HepG2 (cell line): ENCODE results near the gene SPTB.

Experiments
- GABPA ChIP-seq, 2 experiments: IDR thresholded peaks; 2 replicates each; pipeline ENCODE4 v1.6.1; 2011 to 2016; ENCODE audit warnings: low read depth in 2 of 2, low read length in 1 of 2, missing biosample characterization in 1 of 2, missing genetic modification characterization in 1 of 2
- TF ChIP-seq, protein P1 (sequence below): sonication (generic); formaldehyde crosslinking; IDR thresholded peaks from 2 replicates; pipeline ENCODE4 v1.4.0; 2020; ENCODE audit warnings: mild to moderate bottlenecking, missing genetic modification reagents, borderline replicate concordance

DNA sequence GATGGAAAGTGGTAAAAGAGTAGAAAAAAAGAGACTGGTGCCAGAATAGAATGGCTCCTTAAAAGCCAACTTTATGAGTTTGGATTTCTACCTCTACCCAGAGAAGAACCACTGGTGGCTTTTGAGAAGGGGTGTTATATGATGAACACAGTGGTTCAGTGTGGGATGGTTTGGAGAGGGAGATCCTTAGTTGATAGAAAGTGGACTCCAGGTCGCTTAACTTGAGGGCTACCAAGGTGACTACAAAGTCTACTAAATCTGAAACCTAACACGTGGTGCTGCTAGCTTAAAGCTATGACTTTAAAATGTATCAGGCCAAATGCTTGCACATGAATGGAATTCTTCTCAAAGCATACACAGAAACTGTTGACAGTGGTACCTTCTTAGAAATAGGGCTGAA is 8.4 kb downstream of the SPTB start:
- TF ChIP-seq, protein P1, sequence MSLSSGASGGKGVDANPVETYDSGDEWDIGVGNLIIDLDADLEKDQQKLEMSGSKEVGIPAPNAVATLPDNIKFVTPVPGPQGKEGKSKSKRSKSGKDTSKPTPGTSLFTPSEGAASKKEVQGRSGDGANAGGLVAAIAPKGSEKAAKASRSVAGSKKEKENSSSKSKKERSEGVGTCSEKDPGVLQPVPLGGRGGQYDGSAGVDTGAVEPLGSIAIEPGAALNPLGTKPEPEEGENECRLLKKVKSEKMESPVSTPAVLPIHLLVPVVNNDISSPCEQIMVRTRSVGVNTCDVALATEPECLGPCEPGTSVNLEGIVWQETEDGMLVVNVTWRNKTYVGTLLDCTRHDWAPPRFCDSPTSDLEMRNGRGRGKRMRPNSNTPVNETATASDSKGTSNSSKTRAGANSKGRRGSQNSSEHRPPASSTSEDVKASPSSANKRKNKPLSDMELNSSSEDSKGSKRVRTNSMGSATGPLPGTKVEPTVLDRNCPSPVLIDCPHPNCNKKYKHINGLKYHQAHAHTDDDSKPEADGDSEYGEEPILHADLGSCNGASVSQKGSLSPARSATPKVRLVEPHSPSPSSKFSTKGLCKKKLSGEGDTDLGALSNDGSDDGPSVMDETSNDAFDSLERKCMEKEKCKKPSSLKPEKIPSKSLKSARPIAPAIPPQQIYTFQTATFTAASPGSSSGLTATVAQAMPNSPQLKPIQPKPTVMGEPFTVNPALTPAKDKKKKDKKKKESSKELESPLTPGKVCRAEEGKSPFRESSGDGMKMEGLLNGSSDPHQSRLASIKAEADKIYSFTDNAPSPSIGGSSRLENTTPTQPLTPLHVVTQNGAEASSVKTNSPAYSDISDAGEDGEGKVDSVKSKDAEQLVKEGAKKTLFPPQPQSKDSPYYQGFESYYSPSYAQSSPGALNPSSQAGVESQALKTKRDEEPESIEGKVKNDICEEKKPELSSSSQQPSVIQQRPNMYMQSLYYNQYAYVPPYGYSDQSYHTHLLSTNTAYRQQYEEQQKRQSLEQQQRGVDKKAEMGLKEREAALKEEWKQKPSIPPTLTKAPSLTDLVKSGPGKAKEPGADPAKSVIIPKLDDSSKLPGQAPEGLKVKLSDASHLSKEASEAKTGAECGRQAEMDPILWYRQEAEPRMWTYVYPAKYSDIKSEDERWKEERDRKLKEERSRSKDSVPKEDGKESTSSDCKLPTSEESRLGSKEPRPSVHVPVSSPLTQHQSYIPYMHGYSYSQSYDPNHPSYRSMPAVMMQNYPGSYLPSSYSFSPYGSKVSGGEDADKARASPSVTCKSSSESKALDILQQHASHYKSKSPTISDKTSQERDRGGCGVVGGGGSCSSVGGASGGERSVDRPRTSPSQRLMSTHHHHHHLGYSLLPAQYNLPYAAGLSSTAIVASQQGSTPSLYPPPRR (CRISPR knock-in tag) = no peak
- TF ChIP-seq GABPA (IDR thresholded peaks at IDR 0.05; ENCODE audit: low read depth, low read length) = no peak
- TF ChIP-seq GABPA (CRISPR knock-in tag; IDR thresholded peaks at IDR 0.05; ENCODE audit: low read depth) = no peak
